ENCODE data around the gene ALX4. TPM values are rescaled to one million over a fixed set of nuclear protein-coding genes. Genes with fewer than 3 reads are reported as not detected.

The ALX4 gene
- total RNA-seq, 2 experiments from 2014 or later: not detected

- DNase-seq (ENCODE audit: low spot score): no peak
- Histone ChIP-seq H2AFZ (ENCODE audit: low read length) (no peak overlapping the region), H3K4me2 (ENCODE audit: low read length) (no peak overlapping the region), H3K36me3 (ENCODE audit: insufficient read depth, low read length) (no peaks in the 10 kb centered on the region), H3K4me1 (ENCODE audit: insufficient read depth, low read length, poor library complexity, severe bottlenecking) (no peaks in the 10 kb centered on the region), H4K20me1 (ENCODE audit: insufficient read depth, low read length) (no peaks in the 10 kb centered on the region), H3K9me3 (ENCODE audit: low read length) (no peaks in the 10 kb centered on the region), H3K27ac (ENCODE audit: low read depth, low read length, poor library complexity, severe bottlenecking) (no peak overlapping the region), H3K79me2 (ENCODE audit: insufficient read depth, low read depth, low read length) (no peaks in the 10 kb centered on the region), H3K9me2 (ENCODE audit: insufficient read depth, low read length) (no peaks in the 10 kb centered on the region), H3K4me3 (ENCODE audit: low read depth, low read length, poor library complexity, severe bottlenecking) (no peak overlapping the region)
- BruUV-seq (replicated peaks): no TSS peak
- TF ChIP-seq CTCF (conservative IDR thresholded peaks at IDR 0.05; ENCODE audit: low read length): no peak
- no peak for TF ChIP-seq EZH2phosphoT487 (IDR thresholded peaks at IDR 0.05; ENCODE audit: borderline replicate concordance, low read depth, low read length)
- intact Hi-C loops (cut with micrococcal nuclease; ENCODE audit: unreplicated experiment): no loop called here
- CTCF ChIA-PET (ENCODE audit: unreplicated experiment): no interaction called here
- POLR2A ChIA-PET: no interaction called here
Measured at GRCh38 chr11:44264438-44264749, 45.5 kb downstream of the ALX4 start.

- no TSS peak for BruUV-seq (replicated peaks)
- Histone ChIP-seq H3K4me1 (ENCODE audit: insufficient read depth, low read length, poor library complexity, severe bottlenecking) (no peaks in the 10 kb centered on the region), H3K4me3 (ENCODE audit: low read depth, low read length, poor library complexity, severe bottlenecking) (no peak overlapping the region), H3K9me3 (ENCODE audit: low read length) (no peaks in the 10 kb centered on the region), H3K36me3 (ENCODE audit: insufficient read depth, low read length) (no peaks in the 10 kb centered on the region), H4K20me1 (ENCODE audit: insufficient read depth, low read length) (no peaks in the 10 kb centered on the region), H3K9me2 (ENCODE audit: insufficient read depth, low read length) (no peaks in the 10 kb centered on the region), H3K79me2 (ENCODE audit: insufficient read depth, low read depth, low read length) (no peaks in the 10 kb centered on the region), H3K27ac (ENCODE audit: low read depth, low read length, poor library complexity, severe bottlenecking) (no peak overlapping the region), H2AFZ (ENCODE audit: low read length) (no peak overlapping the region), H3K4me2 (ENCODE audit: low read length) (no peak overlapping the region)
- ChIA-PET POLR2A (no interaction called here), CTCF (ENCODE audit: unreplicated experiment) (no interaction called here)
- TF ChIP-seq EZH2phosphoT487 (IDR thresholded peaks at IDR 0.05; ENCODE audit: borderline replicate concordance, low read depth, low read length) (no peak), CTCF (conservative IDR thresholded peaks at IDR 0.05; ENCODE audit: low read length) (no peak)
- intact Hi-C loops (cut with micrococcal nuclease; ENCODE audit: unreplicated experiment): no loop called here
- DNase-seq (ENCODE audit: low spot score): no peak
Measured at GRCh38 chr11:44263738-44264437, 46.1 kb downstream of the ALX4 start.

- no peak overlapping the region for H3K4me2 ChIP-seq (ENCODE audit: low read length)
- DNase-seq (ENCODE audit: low spot score): no peak
- no peaks in the 10 kb centered on the region for H3K9me2 ChIP-seq (ENCODE audit: insufficient read depth, low read length)
- no peaks in the 10 kb centered on the region for H3K36me3 ChIP-seq (ENCODE audit: insufficient read depth, low read length)
- no peak overlapping the region for H3K4me3 ChIP-seq (ENCODE audit: low read depth, low read length, poor library complexity, severe bottlenecking)
- POLR2A ChIA-PET: interaction anchor here (0.6 kb wide), 1 partner anchor 262 kb away, joined by 3 read pairs; no protein-coding TSS in a partner anchor
- intact Hi-C loops (cut with micrococcal nuclease; ENCODE audit: unreplicated experiment): no loop called here
- BruUV-seq (replicated peaks): no TSS peak
- no peak overlapping the region for H3K27ac ChIP-seq (ENCODE audit: low read depth, low read length, poor library complexity, severe bottlenecking)
- TF ChIP-seq EZH2phosphoT487 (IDR thresholded peaks at IDR 0.05; ENCODE audit: borderline replicate concordance, low read depth, low read length) (no peak), CTCF (conservative IDR thresholded peaks at IDR 0.05; ENCODE audit: low read length) (no peak)
- H3K4me1 ChIP-seq (ENCODE audit: insufficient read depth, low read length, poor library complexity, severe bottlenecking): no peaks in the 10 kb centered on the region
- no peaks in the 10 kb centered on the region for H4K20me1 ChIP-seq (ENCODE audit: insufficient read depth, low read length)
- CTCF ChIA-PET (ENCODE audit: unreplicated experiment): no interaction called here
- no peaks in the 10 kb centered on the region for H3K9me3 ChIP-seq (ENCODE audit: low read length)
- H2AFZ ChIP-seq (ENCODE audit: low read length): no peak overlapping the region
- no peaks in the 10 kb centered on the region for H3K79me2 ChIP-seq (ENCODE audit: insufficient read depth, low read depth, low read length)
Measured at GRCh38 chr11:44261800-44262591, 47.9 kb downstream of the ALX4 start.

All from OCI-LY7 (cell line).